ENCODE results near the gene PRLR.

The PRLR gene

DNA sequence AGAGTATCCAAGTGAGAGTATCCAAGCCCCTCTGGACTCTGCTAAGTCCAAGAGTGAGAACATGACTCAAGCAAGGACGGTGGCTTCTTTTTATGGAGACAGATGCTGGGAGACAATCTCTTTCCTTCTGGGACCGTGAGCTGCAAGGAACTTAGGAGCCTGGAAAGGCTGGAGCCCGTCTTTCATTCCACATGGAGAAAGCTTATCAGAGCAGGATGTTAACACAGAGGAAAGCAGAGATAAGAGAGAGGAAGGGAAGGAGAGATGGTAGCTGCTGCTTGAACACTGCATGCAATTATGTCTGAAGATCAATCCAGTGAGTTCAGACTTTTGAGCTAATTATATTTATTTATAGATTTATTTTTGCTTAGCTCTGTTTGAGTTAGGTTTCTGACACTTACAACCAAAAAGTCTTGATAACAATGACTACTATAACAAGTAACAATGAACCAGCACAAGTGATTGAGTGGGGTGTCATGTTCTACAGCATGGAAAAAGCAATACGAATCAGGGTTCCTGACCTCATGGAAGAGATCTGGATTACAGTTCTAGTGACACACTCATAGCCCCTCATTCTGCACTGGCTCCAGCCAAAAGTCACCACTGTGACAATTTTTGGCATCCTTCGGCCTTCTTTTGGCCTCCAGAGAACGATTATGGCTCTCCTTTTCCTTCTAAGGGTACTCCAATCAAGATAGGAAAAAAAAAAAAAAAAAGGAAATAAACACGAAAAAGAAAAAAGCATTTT lies 71.5 kb downstream of the PRLR start:
- no peak for FAIRE-seq

DNA sequence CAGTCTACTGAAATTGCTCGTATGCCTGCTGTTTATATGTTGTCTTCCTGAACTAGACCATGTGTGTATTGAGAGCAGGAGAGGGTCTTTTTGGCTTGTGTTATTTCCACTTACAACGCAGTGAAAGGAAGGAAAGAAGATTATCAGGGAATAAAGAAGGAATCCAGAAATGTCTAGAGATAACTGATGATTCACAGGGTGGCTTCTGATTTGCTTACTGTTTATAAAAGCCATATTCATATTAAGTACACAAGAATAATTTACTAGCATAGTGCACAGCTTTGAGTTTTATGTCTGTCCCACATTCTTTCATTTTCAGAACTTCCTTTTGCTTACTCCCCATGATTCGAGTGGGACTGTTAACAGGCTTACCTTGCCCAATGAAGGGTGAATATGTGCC lies 72.1 kb downstream of the PRLR start:
- no peak for FAIRE-seq

DNA sequence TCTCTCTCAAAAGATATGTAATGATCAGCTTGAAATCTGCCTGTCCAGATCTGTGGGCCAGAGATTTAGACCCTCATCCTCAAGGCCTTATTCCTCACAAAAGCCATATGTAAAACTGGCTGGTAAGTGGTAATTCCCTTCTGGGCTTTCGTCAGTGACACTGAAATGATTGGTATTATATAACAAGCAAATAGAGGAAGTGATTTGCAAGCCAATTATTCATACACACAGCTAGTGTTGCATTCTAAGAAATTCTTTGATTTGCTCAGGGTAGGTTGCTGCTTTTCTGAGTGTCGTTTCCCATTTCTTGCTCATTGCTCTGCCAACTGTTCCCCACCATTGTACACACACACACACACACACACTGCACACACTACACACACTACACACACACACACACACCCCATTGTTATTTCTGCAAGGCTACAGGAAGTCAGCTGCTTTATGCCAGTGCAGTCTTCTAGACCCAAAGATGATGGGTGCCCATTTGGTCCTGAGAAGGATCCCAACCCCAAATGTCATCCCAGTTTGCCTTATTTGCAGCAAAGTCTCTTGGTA lies 76.8 kb downstream of the PRLR start:
- no peak for FAIRE-seq

DNA sequence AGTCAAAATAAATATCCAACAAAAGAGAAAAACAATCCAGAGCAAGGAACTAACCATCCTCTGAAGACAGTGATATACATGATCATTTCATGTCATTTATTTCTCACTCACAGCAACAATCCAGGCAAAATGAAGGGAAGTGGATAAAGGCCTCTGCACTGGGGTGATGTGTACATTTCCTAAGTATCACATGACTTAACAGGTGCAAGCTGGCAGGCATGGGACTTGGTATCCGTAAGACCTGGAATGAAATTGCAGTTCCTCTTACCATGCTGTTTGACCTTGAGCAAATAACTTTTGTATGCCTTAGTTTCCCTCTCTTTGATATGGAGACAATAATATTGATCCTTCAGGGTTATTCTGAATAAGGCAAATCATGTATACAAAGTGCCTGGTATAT lies 77.6 kb downstream of the PRLR start:
- no peak for FAIRE-seq

DNA sequence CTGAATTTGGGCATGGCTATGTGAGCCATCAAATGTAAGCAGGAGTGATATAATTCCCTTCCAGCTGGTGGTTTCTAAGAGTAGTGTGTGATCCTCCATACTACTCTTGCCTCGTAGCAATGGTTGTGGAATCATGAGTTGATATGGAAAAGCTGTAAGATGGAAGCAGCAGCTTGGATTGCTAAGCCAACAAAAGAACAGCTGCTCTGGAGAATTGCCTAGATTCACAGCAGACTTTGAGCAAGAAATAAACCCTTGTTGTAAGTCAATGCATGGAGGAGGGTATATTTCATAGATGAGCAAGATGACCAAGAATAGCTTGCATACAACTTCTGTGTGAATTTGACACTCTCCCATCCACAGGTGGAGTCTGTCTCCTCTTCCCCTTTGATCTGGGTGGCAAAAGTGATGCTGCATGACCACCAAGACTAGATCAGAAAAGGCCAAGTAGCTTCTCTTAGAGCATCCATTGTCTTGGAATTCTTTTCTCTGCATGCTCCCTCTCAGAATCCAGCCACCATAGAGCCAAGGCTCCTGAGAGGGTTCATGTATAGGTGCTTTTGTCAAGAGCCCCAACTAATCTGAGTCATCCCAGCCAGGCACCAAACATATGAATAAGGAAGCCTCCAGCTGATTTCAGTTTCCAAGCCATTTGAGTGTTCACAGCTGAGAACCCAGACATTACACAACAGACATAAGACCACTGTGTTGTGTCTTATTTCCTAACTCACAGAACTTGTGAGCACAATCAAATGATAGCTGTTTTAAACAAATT lies 79.0 kb downstream of the PRLR start:
- peak; percentile 45 for FAIRE-seq

DNA sequence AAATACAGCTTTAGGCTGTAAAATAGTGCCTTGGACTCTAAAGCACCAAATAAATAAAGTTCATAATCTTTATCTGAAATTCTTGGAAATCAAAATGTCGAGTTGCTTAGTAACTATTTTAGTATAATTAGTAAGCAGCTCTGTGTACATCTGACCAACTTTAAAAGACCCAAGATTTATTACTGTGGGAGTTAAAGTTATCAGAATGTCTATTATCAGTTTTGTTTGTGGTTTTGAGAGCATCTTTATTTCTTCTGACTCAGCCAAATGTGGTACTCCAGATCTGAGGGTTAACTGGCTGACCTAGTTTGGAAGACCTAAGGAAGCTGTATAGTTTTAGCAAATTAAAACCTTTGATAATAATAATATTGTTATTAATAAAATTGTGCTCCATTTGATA lies 81.2 kb downstream of the PRLR start:
- FAIRE-seq, result peak; percentile 79

DNA sequence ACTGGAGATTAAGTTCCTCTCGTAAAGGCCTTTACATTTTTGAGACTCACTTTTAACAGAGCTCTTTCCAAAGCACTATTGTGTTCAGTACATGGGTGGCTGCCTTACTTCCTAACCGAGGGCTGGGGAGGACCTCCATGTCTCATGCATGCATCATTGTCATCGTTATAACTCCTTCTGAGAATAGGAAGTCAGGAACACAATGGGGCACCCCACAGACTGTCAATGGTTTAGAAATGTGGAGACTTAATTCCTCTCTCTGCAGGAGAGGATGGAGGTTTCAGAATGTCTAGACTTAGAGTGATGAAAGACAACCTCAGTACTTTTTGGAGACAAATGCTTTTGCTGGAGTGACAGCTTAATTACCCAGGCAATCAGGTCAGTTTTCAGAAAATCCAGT lies 83.9 kb downstream of the PRLR start:
- no peak for FAIRE-seq

DNA sequence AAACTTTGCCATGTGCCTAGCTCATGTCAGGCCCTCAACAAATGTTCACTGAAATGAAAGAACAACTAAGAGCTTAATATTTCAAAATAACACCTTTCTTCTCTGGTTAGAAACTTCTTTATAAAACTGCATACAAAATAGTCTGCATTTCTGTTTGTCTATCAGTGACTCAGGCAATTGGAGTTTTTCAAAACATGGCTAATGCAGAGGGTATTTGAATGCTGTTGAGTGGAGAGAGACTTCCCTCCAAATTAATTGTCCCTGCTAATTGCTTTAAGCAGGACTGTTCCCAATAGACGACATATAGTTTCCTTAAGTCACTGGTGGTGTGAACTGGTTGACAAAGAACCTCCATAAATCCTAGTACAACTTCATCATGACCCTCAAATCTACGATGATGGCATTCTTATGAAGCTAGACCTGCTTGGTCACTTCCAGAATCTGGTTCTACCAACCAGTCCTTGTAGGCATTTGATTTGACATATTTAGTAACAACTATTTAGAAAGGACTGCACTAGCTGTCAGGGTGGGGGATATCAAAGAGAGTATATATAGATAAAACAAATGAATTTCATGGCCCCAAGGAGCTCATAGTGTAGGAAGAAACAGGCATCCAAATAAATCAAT lies 84.5 kb downstream of the PRLR start:
- no peak for FAIRE-seq

DNA sequence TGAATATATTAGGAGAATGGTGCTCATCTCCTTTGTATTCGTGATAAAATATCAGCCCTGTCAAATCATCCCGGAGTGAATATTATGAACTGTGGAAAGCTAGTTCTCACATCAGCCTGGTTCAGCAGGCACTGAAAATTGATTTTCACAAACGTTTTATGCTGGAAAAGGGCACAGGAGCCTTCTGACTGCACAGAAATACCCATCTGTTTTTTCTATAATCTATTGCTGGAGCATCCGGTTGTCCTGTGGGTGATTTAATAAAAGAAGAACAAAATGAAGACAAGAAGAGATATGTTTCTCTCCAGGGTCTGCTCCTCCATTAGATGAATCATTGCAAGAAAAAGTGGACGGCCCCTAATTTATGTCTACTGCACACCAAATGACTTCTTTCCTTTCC lies 85.3 kb downstream of the PRLR start:
- no peak for FAIRE-seq

DNA sequence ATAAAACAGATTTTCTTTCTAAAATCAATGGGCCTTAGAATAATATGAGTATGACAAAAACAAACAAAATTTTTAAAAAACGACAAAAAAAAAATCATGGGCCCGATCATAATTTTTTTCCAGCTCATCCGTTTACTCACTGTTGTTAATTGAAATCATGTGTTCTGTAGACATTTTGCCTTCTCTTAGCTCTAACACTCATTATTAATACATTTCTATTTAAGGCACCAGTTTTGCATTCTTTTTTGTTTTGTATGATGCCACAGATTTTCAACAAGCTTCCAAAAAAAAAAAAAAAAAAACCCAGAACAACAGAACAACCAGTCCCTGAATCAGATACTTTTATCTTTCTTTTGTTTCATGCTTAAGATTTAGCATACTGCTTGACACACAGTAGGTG lies 86.4 kb downstream of the PRLR start:
- no peak for FAIRE-seq

DNA sequence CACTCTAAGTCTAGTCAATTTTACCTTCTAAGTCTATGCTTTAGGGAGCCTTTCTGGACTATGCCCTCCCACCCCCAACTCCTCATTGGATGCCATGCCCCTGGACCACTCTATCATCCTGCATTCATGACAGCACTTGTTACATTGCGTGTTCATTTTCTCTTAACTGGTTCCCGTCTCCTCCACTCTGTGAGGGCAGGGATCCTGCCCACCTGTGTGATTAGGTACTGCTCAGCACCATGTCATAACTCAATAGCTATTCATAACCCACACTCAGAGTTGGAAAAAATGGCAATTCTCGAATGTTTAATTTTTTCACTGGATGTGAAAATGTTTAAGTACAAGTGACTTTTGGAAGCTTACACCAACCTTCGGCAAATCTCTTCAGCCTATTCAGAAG lies 88.5 kb downstream of the PRLR start:
- no peak for FAIRE-seq

DNA sequence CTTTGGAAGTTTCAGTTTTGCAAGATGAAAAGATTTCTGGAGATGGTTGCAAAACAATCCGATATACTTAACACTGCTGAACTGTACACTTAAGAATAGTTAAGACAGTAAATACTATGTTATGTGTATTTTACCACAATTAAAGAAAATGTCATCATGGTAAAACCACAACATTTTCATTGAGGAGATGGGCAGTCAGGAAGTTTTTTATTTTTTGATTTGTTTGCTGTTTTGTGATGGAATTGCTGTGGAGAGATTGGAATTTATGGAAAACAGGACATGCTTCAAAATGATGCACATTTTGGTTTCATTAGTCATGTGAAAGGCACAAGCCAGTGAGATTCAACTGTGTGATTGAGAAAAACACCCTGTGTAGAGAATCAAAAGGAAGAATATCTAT lies 92.1 kb downstream of the PRLR start:
- FAIRE-seq, result no peak

DNA sequence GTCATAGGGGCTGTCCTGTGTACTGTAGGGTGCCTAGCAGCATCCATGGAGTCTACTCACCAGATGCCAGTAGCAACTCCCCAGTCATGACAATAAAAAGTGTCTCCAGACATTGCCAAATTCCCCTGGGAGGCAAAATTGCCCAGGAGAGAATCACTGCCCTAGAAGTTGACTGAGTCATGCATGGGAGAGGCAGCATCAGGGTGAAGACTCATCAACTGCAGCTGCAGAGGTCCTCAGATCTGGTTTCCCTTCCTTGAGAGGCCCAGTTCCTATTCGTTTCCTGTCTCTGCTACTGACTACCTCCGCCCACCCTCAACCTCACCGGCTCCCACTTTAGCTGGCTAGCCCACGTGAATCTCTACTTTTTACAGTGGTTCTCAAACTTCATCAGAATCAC lies 93.9 kb downstream of the PRLR start:
- FAIRE-seq, result no peak

DNA sequence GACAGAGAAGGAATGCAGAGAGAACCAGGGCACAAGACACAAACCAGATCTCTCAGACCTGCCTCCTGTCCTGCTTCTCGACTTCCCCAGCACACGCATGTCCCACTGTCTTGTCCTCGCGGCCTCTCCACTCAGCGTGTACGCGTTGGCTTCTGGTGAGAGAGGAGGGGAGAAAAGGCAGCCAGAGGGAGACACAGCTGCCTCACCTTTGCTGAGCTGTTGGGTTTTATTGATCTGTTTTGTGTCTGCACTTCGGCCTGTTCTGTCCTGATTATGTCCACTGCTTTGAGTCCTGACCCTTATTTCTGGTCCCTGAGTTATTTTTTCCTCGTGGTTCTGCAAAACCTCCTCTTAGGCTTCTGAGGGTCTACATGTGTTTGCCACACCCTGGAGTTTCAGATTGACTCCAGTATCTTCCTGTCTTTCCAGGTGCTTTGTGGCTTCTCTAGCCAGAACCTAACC lies 95.0 kb downstream of the PRLR start:
- FAIRE-seq, result no peak

DNA sequence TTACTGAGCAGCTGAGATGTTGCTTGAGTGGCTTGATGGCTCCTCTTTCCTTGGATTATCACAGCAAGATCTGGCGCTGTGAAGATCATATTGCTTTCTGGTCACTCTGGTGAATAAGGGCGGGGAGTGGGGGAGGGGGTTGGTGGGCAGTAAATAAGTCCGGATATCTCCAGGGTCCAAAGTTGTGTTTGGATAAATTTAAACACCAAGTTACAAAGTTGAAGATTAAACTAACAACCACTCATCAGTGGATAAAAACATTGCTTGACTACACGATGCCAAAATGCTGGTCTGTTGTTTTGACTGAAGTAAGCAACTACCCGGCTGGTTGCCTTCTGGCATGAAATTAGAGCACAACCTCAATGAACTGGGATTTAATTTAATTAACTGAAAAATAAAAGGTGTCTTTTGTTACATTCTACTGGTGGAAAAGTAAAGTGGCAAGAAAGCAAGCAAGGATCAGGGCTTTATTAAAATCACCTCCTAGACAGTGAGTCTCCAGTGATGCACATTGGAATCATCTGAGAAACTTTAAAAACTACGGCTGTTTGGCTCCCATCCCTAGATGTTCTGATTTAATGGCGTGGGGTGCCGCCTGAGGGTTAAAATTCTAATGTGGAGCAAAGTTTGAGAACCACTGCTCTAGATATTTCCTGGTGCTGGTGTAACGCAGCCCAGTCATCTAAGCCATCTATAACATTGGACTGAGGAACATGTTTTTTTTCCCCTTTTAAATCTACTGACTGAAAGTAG lies 95.8 kb downstream of the PRLR start:
- no peak for FAIRE-seq

DNA sequence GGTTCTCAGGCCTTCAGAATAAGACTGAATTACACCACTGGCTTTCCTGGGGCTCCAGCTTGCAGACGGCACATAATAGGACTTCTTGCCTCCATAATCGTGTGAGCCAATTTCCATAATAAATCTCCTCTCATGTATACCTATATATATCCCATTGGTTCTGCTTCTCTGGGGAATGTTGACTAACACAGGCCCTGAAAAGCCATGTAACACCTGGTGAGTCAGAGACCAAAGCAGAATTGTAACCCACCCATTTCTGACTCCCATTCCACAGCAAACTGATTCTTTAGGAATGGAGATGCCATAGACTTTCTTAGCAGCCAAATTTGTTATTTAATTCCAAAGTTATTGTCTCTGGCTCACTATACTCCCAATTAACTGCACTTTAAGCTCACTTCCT lies 97.1 kb downstream of the PRLR start:
- FAIRE-seq, result no peak

DNA sequence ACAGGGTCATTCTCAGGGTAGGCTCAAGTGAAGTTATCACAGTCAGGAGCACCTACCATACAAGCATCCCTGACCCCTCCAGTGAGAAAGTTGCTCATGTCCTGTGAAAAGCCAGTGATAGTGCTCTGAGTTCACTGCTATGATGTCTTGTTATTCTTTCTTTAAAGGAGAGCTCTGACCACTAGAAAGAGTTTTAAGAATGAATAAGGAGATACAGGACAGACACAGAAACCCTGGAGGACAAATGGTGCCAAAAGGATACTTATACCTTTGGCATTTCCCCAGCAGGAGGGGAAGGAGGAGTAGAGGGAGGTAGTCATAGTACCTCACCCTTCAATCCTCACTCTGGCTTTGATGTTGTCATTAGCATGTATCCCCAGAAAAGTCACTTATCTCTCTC lies 98.6 kb downstream of the PRLR start:
- no peak for FAIRE-seq

DNA sequence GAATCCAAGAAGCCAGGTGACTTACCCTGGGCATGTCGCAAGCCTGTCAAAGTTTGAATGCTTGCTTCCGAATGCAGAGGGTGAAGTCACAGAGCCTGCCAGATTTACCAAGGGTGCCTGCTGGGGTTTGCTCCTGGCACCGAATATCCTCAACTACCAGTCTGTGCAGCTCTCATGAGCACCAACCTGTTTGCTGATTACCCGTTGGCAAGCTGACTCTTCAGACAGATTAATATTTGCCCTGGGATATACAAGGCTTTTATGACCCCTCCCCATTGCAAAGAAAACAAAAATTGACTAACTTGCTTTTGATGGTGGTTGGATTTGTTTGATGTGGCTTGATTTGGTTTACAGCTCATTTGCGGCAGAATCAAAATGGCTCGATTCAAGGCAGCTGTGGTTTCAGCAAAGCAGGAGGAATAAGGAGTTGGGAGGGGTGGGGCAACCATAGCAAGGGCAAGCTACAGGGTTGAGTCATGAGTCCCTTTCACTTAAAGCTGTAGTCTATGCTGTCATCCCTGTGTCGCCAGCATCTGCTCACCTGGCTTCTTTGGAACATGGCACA lies 100.3 kb downstream of the PRLR start:
- no peak for FAIRE-seq

DNA sequence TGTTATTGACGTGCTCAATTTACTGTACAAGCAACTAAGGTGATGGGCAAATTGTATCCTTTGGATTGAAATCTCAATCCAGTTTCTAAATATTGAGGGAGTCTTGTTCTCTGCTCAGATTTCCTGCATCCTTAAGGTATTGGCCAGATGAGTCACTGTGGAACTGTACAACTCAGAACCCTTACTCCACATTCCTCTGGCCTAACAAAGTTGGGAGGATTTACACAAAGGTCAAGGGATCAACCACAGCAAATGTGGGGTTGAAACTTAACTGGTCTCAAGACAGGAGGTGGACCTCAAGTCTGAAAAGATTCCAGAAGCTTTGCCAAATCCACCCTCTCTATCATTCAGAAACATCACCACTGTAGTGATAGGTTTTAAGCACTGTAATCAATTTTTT lies 101.0 kb downstream of the PRLR start:
- no peak for FAIRE-seq

DNA sequence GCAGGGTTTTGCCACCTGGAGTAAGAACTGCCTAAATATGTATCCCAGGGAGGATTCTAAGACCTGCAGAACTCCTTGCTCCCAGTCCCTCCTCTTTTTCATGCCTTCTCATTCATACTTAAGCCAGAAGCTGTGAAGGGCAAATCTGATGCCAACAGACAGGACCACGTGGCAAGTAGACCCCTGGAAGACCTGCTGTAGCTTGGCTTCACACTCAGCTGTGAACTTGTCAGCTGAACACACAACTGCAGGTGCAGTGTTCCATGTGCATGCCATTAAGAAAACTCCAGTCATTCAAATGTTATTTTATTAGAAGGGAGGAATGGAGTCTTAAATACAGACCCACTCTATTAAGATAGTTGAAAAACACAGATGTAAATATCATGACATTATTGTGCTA lies 103.3 kb downstream of the PRLR start:
- FAIRE-seq, result no peak

DNA sequence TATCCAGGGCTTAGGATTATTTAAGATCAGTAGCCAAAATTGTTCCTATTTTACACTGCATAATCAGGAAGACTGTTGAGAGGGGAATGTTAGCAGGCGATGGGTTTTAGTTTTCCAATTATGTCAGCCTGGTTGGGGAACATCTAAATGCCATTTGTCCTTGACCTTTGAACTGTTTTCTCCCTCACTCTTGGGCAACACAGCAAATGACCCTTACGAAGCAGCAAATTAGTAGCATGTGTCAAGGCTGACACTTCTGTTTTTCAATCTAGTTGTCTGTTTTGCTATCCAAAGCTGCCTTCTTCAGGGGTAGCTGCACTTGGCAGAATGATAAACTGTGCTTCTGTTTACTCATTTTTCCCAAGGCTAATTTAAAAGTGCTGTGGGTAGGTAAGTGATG lies 104.5 kb downstream of the PRLR start:
- no peak for FAIRE-seq

DNA sequence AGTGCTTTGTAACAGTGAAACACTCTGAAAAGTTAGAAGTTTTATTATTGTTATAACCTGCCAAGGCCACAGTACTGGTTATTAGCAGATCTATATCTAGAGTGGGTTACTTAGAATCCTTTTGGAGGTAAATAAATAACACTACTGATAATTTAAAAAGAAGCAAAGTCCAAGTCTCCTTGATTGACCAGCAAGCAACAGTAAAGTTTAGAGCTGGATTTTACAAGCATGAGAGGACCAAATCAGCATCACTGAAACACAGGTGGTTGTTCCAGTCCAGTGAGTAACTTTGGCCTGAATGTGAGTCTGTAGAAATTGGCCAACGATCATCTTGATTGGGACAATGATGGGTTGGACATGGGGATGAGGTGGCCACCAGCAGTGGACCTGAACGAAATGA lies 105.4 kb downstream of the PRLR start:
- no peak for FAIRE-seq

DNA sequence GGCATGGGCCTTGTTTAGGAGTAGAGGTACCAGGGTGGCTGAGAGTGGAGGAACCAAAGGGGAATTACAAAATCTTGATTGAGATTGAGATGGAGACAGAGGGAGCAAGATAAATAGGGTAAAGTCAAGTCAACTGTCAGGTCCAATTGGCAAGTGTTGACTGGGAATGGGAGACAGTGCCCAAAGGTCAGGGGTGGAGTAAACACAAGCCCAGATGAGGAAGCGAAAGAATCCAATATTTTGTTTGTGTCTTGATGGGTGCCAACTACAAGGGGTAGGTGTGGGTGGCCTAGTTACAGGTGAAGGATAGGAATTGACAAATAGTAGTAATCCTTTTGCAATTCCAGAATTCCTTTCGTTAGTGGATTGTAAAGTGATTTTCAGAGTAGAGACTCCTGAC lies 107.5 kb downstream of the PRLR start:
- no peak for FAIRE-seq

All from islet of Langerhans (tissue), 1 donor.